HG03280 (cell line): ENCODE results near the gene ATRAID.
"Not testable (repeated sequence)": the region's sequence is repeated elsewhere in the genome, so short reads cannot be mapped to it uniquely, and the experiment has no call there.

Experiments
- ATAC-seq: cut with Tn5 transposase; IDR thresholded peaks from one replicate; pipeline ENCODE4 v1.9.1; 2021; ENCODE audit warnings: mild to moderate bottlenecking, moderate library complexity; ENCODE audit not compliant: unreplicated experiment

Gene ATRAID

DNA sequence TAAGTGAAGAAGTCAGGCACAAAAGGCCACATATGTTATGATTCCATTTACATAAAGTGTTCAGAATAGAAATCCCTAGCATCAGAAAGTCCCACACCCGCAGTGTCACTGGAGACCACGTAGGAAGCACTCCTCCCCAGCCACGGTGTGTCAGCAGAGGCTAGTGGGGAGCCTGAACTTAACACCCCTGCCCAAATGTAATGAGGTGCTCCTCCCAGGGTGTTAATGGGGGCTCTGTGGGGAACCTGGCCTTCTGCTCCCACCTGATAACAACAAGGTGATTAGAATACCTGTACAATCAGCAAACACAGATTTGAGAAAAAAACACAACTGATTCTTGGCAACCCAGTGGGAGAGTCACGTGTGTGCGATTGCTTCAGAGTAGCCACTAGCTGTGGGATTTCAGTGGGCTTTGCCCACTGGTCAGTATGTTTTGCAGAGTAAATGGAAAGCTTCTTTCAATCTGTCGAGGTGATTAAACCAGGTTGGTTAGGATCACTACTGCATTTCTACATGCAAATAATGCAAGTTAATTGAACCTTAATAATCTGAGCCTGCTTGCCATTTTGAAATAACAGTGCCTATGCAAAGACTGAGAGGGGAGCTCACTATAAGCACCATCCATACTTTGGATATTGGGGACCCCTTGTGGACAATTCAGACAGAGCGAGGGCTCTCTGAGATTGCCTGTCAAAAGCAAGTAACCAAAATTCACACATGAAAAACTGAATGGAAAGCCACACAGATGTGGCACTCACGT lies 20.6 kb upstream of the ATRAID start:
- no peak for ATAC-seq

DNA sequence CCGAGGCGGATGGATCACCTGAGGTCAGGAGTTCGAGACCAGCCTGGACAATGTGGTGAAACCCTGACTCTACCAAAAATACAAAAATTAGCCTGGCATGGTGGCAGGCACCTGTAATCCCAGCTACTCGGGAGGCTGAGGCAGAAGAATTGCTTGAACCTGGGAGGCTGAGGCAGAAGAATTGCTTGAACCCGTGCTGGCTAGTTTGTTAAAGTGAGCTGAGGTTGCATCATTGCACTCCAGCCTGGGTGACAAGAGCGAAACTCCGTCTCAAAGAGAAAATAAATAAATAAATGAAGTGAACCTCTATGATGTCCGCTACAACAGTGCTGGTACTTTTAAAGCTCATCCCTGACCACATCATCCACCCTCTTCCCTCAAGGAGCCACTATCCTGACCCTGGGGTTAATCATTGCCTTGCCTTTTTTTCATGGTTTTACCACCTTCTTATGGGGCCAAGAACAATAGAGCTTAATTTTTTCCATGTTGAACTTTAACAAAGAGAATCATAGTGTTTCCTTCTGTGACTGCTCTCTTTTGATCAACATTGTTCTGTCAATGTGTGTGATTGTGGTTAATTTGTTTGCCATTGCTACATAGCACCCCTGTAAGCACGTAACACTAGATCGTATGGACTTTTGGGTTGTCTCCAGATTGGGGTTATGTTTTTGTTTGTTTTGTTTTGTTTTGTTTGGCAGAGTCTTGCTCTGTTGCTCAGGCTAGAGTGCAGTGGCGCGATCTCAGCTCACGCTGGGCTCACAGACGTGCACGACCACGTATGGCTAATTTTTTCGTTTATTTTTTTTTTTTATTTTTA lies 17.1 kb upstream of the ATRAID start:
- ATAC-seq = no peak

DNA sequence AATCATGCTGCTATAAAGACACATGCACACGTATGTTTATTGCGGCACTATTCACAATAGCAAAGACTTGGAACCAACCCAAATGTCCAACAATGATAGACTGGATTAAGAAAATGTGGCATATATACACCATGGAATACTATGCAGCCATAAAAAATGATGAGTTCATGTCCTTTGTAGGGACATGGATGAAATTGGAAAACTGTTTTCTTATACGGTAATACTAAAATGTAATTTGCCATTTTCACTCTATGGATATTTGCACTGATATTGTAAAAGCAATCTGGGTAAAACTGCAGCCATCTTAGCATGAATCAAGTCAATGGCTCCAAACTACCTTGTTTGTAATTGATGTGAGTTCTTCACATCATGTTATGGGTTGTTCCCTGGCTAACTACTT lies 16.0 kb upstream of the ATRAID start:
- not testable (repeated sequence) for ATAC-seq

DNA sequence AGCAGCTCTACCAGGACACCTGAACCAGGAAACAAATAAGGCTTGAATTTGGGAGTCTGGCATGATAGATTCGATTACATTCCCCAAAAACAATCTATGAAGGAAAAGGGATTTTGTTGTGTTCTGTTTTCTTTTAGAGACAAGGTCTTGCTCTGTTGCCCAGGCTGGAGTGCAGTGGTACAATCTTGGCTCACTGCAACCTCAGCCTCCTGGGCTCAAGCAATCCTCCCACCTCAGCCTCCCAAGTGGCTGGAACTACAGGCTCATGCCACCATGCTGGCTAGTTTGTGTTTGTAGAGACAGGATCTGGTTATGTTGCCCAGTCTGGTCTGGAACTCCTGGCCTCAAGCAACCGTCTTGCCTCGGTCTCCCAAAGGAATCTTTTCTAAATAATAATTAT lies 13.8 kb upstream of the ATRAID start:
- not testable (repeated sequence) for ATAC-seq

DNA sequence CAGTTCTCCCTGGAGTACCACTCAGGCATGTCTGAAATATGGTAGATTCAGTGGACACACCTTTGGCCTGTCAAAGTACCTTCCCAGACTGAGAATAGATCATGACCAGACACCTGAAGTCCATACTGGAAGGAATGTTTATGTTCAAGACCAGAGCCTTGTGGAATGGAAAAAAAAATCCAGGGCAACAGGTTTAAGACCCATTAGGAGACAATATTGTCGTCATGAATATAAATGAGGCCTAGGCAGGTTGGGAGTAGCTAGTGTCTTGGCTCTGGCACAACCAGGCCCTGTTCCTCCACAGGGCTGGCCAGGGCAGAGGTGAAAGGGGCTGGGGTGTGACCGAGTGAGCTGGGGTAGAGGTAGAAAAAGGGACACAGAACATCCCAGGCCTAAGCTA lies 13.2 kb upstream of the ATRAID start:
- ATAC-seq = no peak

DNA sequence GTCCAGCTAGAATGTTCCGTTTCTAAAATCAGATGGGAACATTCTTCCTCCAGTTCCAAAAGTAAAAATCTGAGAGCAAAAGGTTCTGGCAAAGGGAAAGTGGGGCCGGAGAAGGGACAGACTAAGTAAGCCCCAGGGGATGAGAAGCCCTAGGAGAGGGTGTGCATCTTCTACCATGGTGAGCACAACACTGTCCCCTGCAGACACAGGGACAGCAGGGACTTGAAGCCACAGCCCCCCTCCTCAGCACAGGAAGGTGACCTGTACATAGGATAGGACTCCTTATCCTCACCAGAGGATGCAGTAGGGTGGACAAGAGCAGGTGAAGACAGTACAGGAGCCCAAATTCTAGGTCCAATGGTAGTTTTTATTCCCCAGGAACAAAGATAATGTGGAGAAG lies 12.6 kb upstream of the ATRAID start:
- ATAC-seq = no peak

DNA sequence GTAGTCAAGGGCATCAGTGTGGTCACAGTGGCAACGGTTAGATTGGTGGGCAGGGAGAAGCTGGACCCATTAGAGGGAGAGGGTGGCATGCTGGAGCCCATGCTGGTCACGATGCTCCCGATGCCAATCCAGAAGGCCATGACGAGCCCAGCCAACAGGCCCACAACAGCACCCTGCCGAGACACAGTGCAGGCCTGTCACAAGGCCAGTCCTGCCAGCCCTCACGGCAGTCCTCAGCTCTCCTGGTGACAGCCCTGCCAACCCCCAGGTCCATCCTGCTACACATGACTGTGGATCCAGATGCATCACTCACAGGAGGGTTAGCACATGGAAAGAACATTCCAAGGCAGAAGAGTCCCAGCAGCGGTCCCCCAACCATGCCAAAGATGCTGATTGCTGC lies 10.2 kb upstream of the ATRAID start:
- no peak for ATAC-seq

DNA sequence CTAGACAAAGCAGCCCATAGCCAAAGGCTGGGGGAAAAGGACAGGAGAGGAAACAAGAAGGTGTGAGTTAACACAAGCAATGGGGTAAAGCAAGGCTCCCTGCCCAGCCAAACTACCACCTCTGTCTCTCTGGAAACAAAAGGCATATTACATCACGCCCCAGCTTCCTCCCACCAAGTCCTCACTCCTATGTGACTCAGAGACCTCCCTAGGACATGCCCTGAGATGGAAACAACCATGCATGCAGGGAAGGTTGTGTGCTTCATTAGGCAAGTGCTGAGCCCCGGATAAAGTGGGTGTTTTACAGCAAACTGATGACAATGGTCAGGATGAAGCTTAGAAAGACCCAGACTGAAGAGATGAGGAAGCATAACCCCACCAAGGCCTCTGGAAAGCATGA lies 9.0 kb upstream of the ATRAID start:
- no peak for ATAC-seq

DNA sequence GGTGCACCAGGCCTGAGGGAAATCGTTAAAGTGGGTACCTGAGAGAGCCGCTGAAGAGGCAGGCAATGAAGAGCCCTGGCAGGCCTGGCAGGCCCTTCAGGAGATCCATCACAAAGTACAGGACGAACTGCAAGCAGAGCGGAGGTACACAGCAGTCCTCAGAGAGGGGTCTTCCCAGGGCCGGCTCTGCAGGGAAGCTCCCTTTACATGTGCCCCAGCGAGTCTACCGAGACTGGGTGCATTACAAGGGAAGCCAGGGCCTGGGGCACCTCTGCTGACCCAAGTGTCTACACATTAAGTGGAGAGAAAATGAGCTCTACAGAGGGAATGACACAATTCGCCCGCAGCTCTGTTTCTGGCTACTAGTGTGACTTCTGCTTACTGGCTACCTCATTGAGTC lies 8.1 kb upstream of the ATRAID start:
- no peak for ATAC-seq

DNA sequence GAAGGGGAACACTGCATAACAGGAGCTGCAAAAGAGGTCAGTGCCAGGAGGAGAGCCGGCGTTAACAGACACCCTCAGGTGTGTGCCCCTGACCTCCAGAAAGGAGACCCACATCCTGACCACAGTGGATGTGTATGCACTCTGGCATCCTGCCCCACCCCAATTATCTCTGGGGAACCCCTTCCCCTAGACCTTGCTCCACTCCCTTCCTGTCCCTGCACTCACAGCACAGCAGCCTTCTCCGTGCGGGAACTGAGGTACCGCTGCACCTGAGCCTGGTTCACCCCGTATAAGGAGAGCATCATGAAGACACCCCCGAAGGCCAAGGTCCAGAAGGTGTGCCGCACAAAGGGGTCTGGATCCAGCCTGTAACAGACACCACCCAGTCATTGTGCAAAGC lies 7.3 kb upstream of the ATRAID start:
- ATAC-seq = no peak

DNA sequence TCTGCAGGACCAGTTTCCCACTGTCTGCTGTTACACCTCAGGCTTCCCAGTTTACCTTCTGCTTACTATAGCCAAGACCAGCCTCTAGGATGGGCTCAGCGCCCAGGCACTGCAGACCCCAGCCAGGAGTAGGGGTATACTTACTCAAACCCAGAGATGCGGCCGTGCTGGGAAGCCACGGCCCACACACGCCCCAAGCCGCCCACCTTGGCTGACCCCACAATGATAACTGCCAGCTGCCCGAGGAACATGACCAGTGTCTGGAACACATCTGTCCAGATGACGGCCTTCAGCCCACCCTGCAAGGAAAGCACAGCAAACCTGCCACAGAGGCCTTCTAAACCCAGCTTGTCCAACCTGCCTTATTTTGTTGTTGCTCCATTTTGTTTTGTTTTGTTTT lies 6.6 kb upstream of the ATRAID start:
- ATAC-seq = no peak

DNA sequence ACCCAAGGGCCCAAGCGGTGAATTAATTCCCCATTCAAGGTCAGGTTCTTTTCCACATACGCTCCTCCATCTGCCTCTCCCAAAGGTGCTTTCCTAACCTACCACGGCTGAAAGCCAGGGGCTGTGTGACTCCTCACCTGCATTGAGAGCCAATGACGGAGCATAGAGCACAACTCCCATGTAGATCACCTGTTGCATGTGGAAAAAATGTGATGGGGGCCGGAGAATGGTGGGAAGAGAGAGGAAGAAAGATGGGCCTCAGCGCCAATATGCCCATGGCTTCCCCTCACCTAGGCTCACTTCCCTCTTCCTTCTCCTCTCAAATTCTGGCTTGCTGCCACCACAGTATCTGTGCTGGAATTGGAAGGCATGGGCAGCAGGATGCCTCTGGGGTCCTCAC lies 5.5 kb upstream of the ATRAID start:
- no peak for ATAC-seq

DNA sequence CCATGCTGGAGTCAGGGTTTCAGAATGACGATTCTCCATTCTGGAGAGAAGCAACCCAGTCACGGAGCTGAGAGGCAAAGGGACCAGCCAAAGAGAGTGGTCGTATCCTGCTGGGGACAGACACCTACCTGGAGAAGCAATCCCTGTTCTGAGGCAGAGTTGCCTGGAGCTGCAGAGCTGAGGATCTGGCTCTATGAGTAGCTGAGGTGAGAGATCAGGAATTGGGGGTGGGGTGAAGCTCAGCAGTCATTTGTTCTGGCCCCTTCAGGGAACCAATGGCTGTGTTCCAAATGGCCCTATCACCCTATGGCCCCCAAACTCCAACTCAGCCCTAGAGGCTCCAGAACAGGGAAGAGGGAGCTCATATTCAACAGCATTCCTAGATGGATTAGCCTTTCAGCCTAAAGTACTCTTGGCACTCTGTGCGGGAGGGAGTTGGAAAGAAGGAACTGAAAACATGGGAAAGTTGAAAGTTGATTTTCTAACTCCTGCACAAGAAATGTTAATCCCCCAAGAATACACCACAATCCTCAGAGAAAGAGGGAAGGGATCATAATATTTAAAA lies 3.3 kb upstream of the ATRAID start:
- ATAC-seq = no peak

DNA sequence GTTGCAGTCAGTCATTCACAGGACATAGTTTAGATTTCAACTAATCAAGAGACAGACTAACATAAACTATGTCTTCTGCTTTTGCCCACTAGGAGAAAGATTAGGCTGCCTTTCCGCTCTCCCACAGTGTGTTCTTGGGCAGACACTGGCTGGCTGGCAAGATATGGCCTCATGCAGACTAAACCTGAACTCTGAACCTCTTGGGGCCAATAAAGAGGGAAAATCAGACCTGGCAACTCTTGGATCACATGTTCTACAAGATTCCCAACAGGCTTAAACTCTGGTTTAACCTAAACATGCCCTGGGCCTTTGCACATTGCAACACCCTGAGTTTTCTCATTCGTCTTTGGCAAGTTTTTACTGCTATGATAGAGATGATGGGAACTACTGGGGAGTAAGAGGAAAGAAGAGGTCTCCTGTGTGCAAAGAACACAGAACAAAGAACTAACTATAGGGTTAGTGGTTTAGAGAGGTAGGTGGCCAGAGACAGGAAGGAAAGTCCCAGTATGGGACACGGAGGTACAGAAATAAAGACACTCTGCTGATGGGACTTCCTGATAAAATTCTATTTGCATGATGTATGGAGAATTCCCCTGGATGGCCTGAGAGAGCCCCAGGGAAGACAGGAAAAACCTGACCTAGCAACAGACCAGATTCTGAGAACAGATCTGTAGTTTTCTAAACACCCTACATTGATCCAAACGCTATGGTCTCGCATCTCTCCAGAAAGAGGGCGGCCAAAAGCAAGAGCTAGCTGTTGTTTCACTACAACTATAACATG lies 2.0 kb upstream of the ATRAID start:
- ATAC-seq = no peak

DNA sequence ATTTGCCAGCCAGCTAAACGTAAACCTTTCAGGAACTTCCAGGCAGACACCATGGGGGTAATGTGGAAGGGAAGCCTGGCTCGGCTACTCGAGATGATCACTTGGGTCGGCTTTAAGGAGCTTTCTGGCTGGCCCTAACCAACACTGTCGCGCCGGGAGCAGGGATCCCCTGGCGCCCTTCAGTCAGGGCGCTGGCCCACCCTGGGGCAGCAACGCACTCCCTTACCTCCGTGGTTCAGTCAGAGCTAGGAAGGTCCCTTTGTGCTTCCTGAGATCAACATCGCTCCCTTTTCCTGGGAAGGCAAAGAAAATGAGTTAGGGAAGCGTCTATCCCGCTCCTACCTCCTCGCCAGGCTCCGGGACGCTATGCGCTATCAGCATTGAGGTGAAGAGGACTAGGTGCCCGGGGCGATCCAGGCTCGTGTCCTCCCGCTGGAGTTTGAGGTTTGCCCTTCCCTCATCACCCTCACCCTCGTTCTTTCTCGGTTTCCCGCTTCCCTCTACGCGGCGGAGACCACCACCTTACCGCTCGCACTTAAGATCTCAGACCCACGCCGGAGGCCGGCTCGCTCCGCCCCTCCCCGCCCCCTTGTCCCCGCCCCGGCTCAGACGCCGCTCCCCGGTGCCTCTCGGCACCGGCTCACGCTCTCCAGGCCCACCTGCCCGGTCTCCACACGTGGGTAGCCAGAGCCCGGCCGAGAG lies 449 bp upstream of the ATRAID start:
- no peak for ATAC-seq

DNA sequence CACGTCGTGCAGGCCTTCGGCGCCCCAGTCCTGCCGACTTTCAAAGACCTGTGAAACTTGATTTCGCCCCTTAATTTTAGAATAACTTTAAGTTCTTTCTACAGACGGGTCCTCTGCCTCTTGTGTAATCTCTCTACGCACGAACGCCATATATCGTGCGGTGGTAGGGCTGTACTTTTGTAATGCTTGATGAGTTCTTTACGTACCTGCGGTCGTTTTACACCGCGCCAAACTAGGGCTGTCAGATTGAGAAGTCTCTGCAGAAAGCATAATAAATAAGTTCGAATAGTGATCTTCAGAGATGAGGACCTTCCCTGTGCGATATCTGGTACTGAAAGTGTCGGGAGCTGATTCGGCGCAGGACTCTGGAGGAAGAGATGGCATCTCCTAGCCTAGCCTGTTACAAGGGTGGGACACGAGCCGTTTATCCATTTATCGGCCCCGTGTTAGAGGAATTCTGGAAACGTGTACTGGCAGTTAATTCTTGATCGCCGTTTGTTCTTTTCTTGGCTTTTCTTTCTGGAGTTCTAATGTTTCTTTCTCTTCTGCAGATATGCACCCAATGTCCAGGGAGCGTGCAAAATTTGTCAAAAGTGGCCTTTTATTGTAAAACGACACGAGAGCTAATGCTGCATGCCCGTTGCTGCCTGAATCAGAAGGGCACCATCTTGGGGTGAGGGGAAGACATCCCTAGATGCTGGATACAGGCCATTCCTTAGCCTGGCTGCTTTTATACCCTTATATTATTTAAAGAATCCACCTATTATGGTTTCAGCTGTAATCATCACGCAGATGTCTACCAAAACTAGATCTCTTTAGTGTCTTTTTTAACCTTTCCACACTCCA lies 1.0 kb downstream of the ATRAID start:
- no peak for ATAC-seq

DNA sequence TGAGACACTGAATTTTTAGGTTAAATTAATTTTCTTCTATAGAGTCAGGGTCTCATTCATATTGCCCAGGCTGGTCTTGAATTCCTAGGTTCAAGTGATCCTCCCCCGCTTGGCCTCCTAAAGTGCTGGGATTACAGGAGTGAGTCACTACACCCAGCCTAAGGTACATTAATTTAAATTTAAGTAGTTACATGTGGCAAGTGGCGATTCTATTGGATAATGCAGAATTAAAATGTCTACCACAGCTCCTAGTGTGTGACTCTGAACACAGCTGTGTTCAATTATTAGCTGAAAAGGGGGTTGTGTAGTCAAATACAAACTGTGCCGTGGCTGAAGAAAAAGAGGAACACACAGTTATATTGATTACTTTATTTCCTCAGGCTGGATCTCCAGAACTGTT lies 3.1 kb downstream of the ATRAID start:
- no peak for ATAC-seq

DNA sequence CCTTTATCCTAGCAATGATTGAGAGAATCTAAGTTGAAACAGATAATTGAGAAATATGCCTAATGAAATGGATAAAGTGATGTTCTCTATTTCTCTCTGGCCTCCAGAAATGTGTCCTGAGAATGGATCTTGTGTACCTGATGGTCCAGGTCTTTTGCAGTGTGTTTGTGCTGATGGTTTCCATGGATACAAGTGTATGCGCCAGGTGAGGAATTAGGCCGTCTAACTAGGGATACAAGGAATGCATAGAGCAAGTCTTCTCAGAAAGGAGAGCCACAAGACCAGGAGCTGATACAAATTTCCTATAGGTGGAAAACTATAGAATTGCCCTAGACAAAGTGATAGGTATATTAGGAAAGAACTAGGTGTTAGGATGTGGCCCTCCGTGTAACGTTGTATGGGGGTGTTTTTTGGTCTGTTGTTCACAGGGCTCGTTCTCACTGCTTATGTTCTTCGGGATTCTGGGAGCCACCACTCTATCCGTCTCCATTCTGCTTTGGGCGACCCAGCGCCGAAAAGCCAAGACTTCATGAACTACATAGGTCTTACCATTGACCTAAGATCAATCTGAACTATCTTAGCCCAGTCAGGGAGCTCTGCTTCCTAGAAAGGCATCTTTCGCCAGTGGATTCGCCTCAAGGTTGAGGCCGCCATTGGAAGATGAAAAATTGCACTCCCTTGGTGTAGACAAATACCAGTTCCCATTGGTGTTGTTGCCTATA lies 4.7 kb downstream of the ATRAID start:
- no peak for ATAC-seq
